ENCODE measurements around the gene CELSR1.

Gene CELSR1

GRCh38 chr22:46349238-46349637 lies 188.2 kb downstream of the CELSR1 start:
- no peak for TF ChIP-seq ZNF8 (CRISPR knock-in tag; IDR thresholded peaks at IDR 0.05)
- no peak for TF ChIP-seq ZFP3 (CRISPR knock-in tag; IDR thresholded peaks at IDR 0.05)
- no peak for TF ChIP-seq PPARA (CRISPR knock-in tag; IDR thresholded peaks at IDR 0.05; ENCODE audit: borderline replicate concordance)
- no peak for TF ChIP-seq POU6F1 (CRISPR knock-in tag; IDR thresholded peaks at IDR 0.05; ENCODE audit: borderline replicate concordance, low read depth)
- TF ChIP-seq TCF4 (CRISPR knock-in tag; IDR thresholded peaks at IDR 0.05; ENCODE audit: borderline replicate concordance) = no peak
- no peak for TF ChIP-seq PATZ1 (CRISPR knock-in tag; IDR thresholded peaks at IDR 0.05; ENCODE audit: borderline replicate concordance)
- TF ChIP-seq BACH2 (CRISPR knock-in tag; IDR thresholded peaks at IDR 0.05; ENCODE audit: borderline replicate concordance) = no peak
- no peak for TF ChIP-seq ESRRG (CRISPR knock-in tag; IDR thresholded peaks at IDR 0.05)
- no peak for TF ChIP-seq RARB (CRISPR knock-in tag; IDR thresholded peaks at IDR 0.05)
- TF ChIP-seq CREB5 (CRISPR knock-in tag; IDR thresholded peaks at IDR 0.05; ENCODE audit: low read depth) = no peak
- no peak for TF ChIP-seq TSHZ2 (CRISPR knock-in tag; IDR thresholded peaks at IDR 0.05)
- no peak for TF ChIP-seq ZNF70 (CRISPR knock-in tag; IDR thresholded peaks at IDR 0.05)
- no peak for TF ChIP-seq OSR1 (CRISPR knock-in tag; IDR thresholded peaks at IDR 0.05)
- ATAC-seq = no peak

- TF ChIP-seq PPARA (CRISPR knock-in tag; IDR thresholded peaks at IDR 0.05; ENCODE audit: borderline replicate concordance) = no peak
- no peak for TF ChIP-seq ZFP30 (CRISPR knock-in tag; IDR thresholded peaks at IDR 0.05)
- TF ChIP-seq BACH2 (CRISPR knock-in tag; IDR thresholded peaks at IDR 0.05; ENCODE audit: borderline replicate concordance) = no peak
- TF ChIP-seq TCF4 (CRISPR knock-in tag; IDR thresholded peaks at IDR 0.05; ENCODE audit: borderline replicate concordance) = no peak
- no peak for ATAC-seq
Measured at GRCh38 chr22:46348099-46348695, 189.2 kb downstream of the CELSR1 start.

- TF ChIP-seq ZNF565 (CRISPR knock-in tag; conservative IDR thresholded peaks at IDR 0.05; ENCODE audit: low read depth) = no peak
- ATAC-seq = no peak
Measured at GRCh38 chr22:46347646-46348045, 189.8 kb downstream of the CELSR1 start.

- TF ChIP-seq GLIS3 (CRISPR knock-in tag; IDR thresholded peaks at IDR 0.05) = no peak
- no peak for TF ChIP-seq CSDC2 (CRISPR knock-in tag; IDR thresholded peaks at IDR 0.05)
- TF ChIP-seq ZC3H10 (CRISPR knock-in tag; IDR thresholded peaks at IDR 0.05) = no peak
- no peak for TF ChIP-seq SNAI2 (CRISPR knock-in tag; IDR thresholded peaks at IDR 0.05)
- no peak for TF ChIP-seq ARNTL (CRISPR knock-in tag; IDR thresholded peaks at IDR 0.05; ENCODE audit: borderline replicate concordance, low read depth)
- TF ChIP-seq TOX (CRISPR knock-in tag; IDR thresholded peaks at IDR 0.05; ENCODE audit: borderline replicate concordance) = no peak
- no peak for TF ChIP-seq OSR1 (CRISPR knock-in tag; IDR thresholded peaks at IDR 0.05)
- TF ChIP-seq ESRRG (CRISPR knock-in tag; IDR thresholded peaks at IDR 0.05) = no peak
- TF ChIP-seq CREB5 (CRISPR knock-in tag; IDR thresholded peaks at IDR 0.05; ENCODE audit: low read depth) = no peak
- TF ChIP-seq CSRNP3 (CRISPR knock-in tag; IDR thresholded peaks at IDR 0.05) = no peak
- TF ChIP-seq ISL1 (CRISPR knock-in tag; IDR thresholded peaks at IDR 0.05) = no peak
- TF ChIP-seq PPARA (CRISPR knock-in tag; IDR thresholded peaks at IDR 0.05; ENCODE audit: borderline replicate concordance) = no peak
- no peak for TF ChIP-seq ZFP30 (CRISPR knock-in tag; IDR thresholded peaks at IDR 0.05)
- no peak for ATAC-seq
Measured at GRCh38 chr22:46346680-46347405, 190.6 kb downstream of the CELSR1 start.
